ENCODE results near the gene TMEM131. TPM values are rescaled to one million over a fixed set of nuclear protein-coding genes. Genes with fewer than 3 reads are reported as not detected.
"Not testable (repeated sequence)": the region's sequence is repeated elsewhere in the genome, so short reads cannot be mapped to it uniquely, and the experiment has no call there.

TMEM131 gene
- total RNA-seq, 1 donor from 2014 or later = 41.3 TPM

GRCh38 chr2:97900806-97901205, 94.9 kb downstream of the TMEM131 start:
- Mint-ChIP-seq H3K27ac (no peak overlapping the region), H3K9me3 (peaks cover 11% of the 10 kb centered on the region), H3K4me1 (ENCODE audit: unreplicated experiment) (no peaks in the 10 kb centered on the region), H3K4me3 (no peak overlapping the region), H3K27me3 (no peaks in the 10 kb centered on the region), H3K36me3 (peaks cover 27% of the 10 kb centered on the region)
- no peak for DNase-seq (ENCODE audit: extremely low spot score, unreplicated experiment)
- TF ChIP-seq, protein P1, sequence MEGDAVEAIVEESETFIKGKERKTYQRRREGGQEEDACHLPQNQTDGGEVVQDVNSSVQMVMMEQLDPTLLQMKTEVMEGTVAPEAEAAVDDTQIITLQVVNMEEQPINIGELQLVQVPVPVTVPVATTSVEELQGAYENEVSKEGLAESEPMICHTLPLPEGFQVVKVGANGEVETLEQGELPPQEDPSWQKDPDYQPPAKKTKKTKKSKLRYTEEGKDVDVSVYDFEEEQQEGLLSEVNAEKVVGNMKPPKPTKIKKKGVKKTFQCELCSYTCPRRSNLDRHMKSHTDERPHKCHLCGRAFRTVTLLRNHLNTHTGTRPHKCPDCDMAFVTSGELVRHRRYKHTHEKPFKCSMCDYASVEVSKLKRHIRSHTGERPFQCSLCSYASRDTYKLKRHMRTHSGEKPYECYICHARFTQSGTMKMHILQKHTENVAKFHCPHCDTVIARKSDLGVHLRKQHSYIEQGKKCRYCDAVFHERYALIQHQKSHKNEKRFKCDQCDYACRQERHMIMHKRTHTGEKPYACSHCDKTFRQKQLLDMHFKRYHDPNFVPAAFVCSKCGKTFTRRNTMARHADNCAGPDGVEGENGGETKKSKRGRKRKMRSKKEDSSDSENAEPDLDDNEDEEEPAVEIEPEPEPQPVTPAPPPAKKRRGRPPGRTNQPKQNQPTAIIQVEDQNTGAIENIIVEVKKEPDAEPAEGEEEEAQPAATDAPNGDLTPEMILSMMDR (conservative IDR thresholded peaks at IDR 0.05) = no peak

GRCh38 chr2:97893042-97893441, 102.7 kb downstream of the TMEM131 start:
- not testable (repeated sequence) for DNase-seq (ENCODE audit: extremely low spot score, unreplicated experiment); H3K4me1 Mint-ChIP-seq (ENCODE audit: unreplicated experiment); H3K4me3 Mint-ChIP-seq; H3K27ac Mint-ChIP-seq; H3K27me3 Mint-ChIP-seq
- H3K9me3 Mint-ChIP-seq = peaks cover 15% of the 10 kb centered on the region
- H3K36me3 Mint-ChIP-seq = peaks cover 27% of the 10 kb centered on the region

GRCh38 chr2:97891611-97892010, 104.1 kb downstream of the TMEM131 start:
- no peak for DNase-seq (ENCODE audit: extremely low spot score, unreplicated experiment)
- Mint-ChIP-seq H3K9me3 (peaks cover 15% of the 10 kb centered on the region), H3K36me3 (peaks cover 36% of the 10 kb centered on the region), H3K4me3 (no peak overlapping the region), H3K27ac (no peak overlapping the region), H3K27me3 (no peaks in the 10 kb centered on the region), H3K4me1 (ENCODE audit: unreplicated experiment) (no peaks in the 10 kb centered on the region)
- TF ChIP-seq, protein P1 (conservative IDR thresholded peaks at IDR 0.05) = no peak

DNA sequence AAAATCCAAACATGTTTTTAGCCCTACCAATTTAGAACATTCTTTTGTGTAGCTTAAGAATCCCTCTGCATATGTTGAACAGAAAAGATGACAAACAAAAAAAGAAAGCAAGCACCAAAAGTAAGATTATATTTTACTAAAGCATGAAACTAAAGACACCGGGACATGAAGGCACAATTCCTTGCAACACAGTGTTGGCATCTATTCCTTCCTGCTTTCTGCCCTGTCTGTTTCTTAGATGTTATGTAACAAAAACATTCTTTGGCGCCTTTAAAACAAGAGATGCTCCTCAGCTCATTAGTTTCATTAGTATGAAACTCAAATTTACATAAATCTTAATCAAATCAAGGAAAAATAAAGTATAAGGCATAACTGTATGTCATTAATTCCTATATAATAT, 106.6 kb downstream of the TMEM131 start:
- Mint-ChIP-seq H3K27ac (no peak overlapping the region), H3K4me3 (no peak overlapping the region), H3K9me3 (peaks cover 21% of the 10 kb centered on the region), H3K4me1 (ENCODE audit: unreplicated experiment) (no peaks in the 10 kb centered on the region), H3K27me3 (no peaks in the 10 kb centered on the region), H3K36me3 (peaks cover 37% of the 10 kb centered on the region)
- DNase-seq (ENCODE audit: extremely low spot score, unreplicated experiment) = no peak
- TF ChIP-seq, protein P1 (conservative IDR thresholded peaks at IDR 0.05) = no peak

- no peak overlapping the region for H3K4me3 Mint-ChIP-seq
- no peak for DNase-seq (ENCODE audit: extremely low spot score, unreplicated experiment)
- no peaks in the 10 kb centered on the region for H3K27me3 Mint-ChIP-seq
- H3K27ac Mint-ChIP-seq = no peak overlapping the region
- H3K36me3 Mint-ChIP-seq = peaks cover 42% of the 10 kb centered on the region
- peaks cover under 1% of the 10 kb centered on the region for H3K4me1 Mint-ChIP-seq (ENCODE audit: unreplicated experiment)
- TF ChIP-seq, protein P1 (conservative IDR thresholded peaks at IDR 0.05) = no peak
- peaks cover 16% of the 10 kb centered on the region for H3K9me3 Mint-ChIP-seq
These were observed 109.9 kb downstream of the TMEM131 start for GRCh38 chr2:97885841-97886240.

DNA sequence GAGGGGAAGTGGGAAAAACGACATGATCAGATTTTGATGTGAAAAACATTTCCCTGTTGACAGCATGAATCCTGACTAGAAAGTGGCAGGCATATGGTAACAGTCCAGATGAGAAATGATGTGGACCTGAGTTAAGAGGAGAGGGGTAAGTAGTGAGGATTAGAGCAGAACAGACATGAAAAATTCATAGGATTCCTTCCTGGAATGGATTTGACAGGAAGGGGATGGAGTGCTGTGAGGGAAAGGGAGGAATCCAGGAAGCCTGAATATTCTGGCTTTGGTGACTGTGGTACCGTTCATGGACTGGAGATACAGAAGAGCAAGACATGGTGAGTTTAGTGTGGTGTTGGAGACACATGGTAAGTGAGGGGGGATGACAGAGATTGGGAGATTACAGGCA, 115.4 kb downstream of the TMEM131 start:
- no peak for DNase-seq (ENCODE audit: extremely low spot score, unreplicated experiment)
- Mint-ChIP-seq H3K4me1 (ENCODE audit: unreplicated experiment) (peaks cover 9% of the 10 kb centered on the region), H3K9me3 (peaks cover 25% of the 10 kb centered on the region), H3K36me3 (peaks cover 38% of the 10 kb centered on the region), H3K27ac (no peak overlapping the region), H3K4me3 (no peak overlapping the region), H3K27me3 (no peaks in the 10 kb centered on the region)
- TF ChIP-seq, protein P1 (conservative IDR thresholded peaks at IDR 0.05) = no peak

Measured in type B pancreatic cell (in vitro differentiated cells).